Neural cell (in vitro differentiated cells): Measurements from ENCODE around the gene SLAMF1. TPM values are rescaled to one million over a fixed set of nuclear protein-coding genes. Genes with fewer than 3 reads are reported as not detected.

Experiments
- H2AFZ ChIP-seq: fragments of 200-600, 300-800 bp; sonication (generic), shearing (Covaris generic); 2 replicates; pipeline ENCODE4 v1.6.0; 2014; ENCODE audit warnings: low read depth, mild to moderate bottlenecking, antibody characterized with exemption, low read length, moderate library complexity
- H3F3A ChIP-seq: fragments of 200-600 bp; shearing (Covaris generic); 2 replicates; pipeline ENCODE4 v1.6.1; 2016; ENCODE audit warnings: mild to moderate bottlenecking, moderate library complexity, mixed read lengths, antibody characterized with exemption, low read length; ENCODE audit not compliant: insufficient read depth, poor library complexity, severe bottlenecking
- H3K27ac ChIP-seq: fragments of 200-600, 300-800 bp; sonication (generic), shearing (Covaris generic); 2 replicates; pipeline ENCODE4 v1.5.1; 2014; ENCODE audit warnings: mild to moderate bottlenecking, low read length, moderate library complexity
- H3K27me3 ChIP-seq: fragments of 300-800, 200-600 bp; sonication (generic), shearing (Covaris generic); 2 replicates; pipeline ENCODE4 v1.6.0; 2014; ENCODE audit warnings: mild to moderate bottlenecking, low read depth, low read length, moderate library complexity; ENCODE audit not compliant: insufficient read depth
- H3K36me3 ChIP-seq: fragments of 300-800, 200-600 bp; sonication (generic), shearing (Covaris generic); 2 replicates; pipeline ENCODE4 v1.5.1; 2014; ENCODE audit warnings: mild to moderate bottlenecking, antibody characterized with exemption, low read length, moderate library complexity; ENCODE audit not compliant: insufficient read depth
- H3K4me2 ChIP-seq: fragments of 300-800, 200-600 bp; sonication (generic), shearing (Covaris generic); 2 replicates; pipeline ENCODE4 v1.6.0; 2014; ENCODE audit warnings: mild to moderate bottlenecking, low read length
- H3K4me3 ChIP-seq: fragments of 300-800, 200-600 bp; sonication (generic), shearing (Covaris generic); 2 replicates; pipeline ENCODE4 v1.5.1; 2014; ENCODE audit warnings: mild to moderate bottlenecking, low read length, moderate library complexity
- H3K79me2 ChIP-seq: fragments of 200-600 bp; shearing (Covaris generic); replicated peaks from 2 replicates; pipeline ENCODE4 v1.6.0; 2014; ENCODE audit warnings: mild to moderate bottlenecking, low read length, moderate library complexity; ENCODE audit not compliant: insufficient read depth
- H3K9ac ChIP-seq: fragments of 300-800, 200-600 bp; sonication (generic), shearing (Covaris generic); 2 replicates; pipeline ENCODE4 v1.6.1; 2016; ENCODE audit warnings: mild to moderate bottlenecking, low read length, mixed read lengths
- H3K9me2 ChIP-seq: fragments of 200-600 bp; shearing (Covaris generic); 2 replicates; pipeline ENCODE4 v1.6.1; 2016; ENCODE audit warnings: mild to moderate bottlenecking, low read length, mixed read lengths; ENCODE audit not compliant: insufficient read depth
- H3K9me3 ChIP-seq: fragments of 200-600, 300-800 bp; sonication (generic), shearing (Covaris generic); 2 replicates; pipeline ENCODE4 v1.6.1; 2016; ENCODE audit warnings: mild to moderate bottlenecking, mixed run types, low read length, moderate library complexity, mixed read lengths
- H4K20me1 ChIP-seq: fragments of 200-600 bp; shearing (Covaris generic); 2 replicates; pipeline ENCODE4 v1.6.1; 2016; ENCODE audit warnings: mild to moderate bottlenecking, mixed run types; ENCODE audit not compliant: insufficient read depth
- EP300 ChIP-seq: fragments of 450-650 bp; conservative IDR thresholded peaks from 2 replicates; pipeline ENCODE4 v1.6.1; 2014; ENCODE audit warnings: antibody characterized with exemption, mild to moderate bottlenecking, moderate library complexity; ENCODE audit not compliant: poor library complexity, severe bottlenecking
- EZH2 ChIP-seq: fragments of 200-600, 300-800 bp; shearing (Covaris generic), sonication (generic); IDR thresholded peaks from 2 replicates; pipeline ENCODE4 v1.6.1; 2014; ENCODE audit warnings: antibody characterized with exemption, low read length, borderline replicate concordance, mild to moderate bottlenecking; ENCODE audit not compliant: insufficient read depth, poor library complexity, severe bottlenecking
- MXI1 ChIP-seq: fragments of 450-650 bp; conservative IDR thresholded peaks from 2 replicates; pipeline ENCODE4 v1.6.1; 2014; ENCODE audit warnings: antibody characterized with exemption, mild to moderate bottlenecking; ENCODE audit not compliant: poor library complexity, severe bottlenecking
- POLR2AphosphoS5 ChIP-seq: IDR thresholded peaks from 2 replicates; pipeline ENCODE4 v1.6.1; 2012
- RAD21 ChIP-seq: fragments of 450-650 bp; conservative IDR thresholded peaks from 2 replicates; pipeline ENCODE4 v1.6.1; 2014; ENCODE audit warnings: antibody characterized with exemption, mild to moderate bottlenecking, moderate library complexity
- SMC3 ChIP-seq: fragments of 450-650 bp; conservative IDR thresholded peaks from 2 replicates; pipeline ENCODE4 v1.6.1; 2014; ENCODE audit warnings: antibody characterized with exemption, mild to moderate bottlenecking, moderate library complexity; ENCODE audit not compliant: poor library complexity
- TAF1 ChIP-seq: IDR thresholded peaks from 2 replicates; pipeline ENCODE4 v1.6.1; 2012; ENCODE audit warnings: low read depth
- polyA plus RNA-seq: library from polyadenylated mRNA; depleted of rRNA; stranded (reverse); fragments of >200 nt; gene quantifications from 2 replicates; pipeline ENCODE4 v1.2.3, GENCODE V29; 2014
- TF ChIP-seq, protein P1 (sequence below): IDR thresholded peaks from 2 replicates; pipeline ENCODE4 v1.6.1; 2012; ENCODE audit warnings: borderline replicate concordance
- TF ChIP-seq, protein P2 (sequence below): fragments of 450-650 bp; IDR thresholded peaks from 2 replicates; pipeline ENCODE4 v1.5.1; 2014; ENCODE audit warnings: antibody characterized with exemption, mild to moderate bottlenecking, moderate library complexity; ENCODE audit not compliant: poor library complexity, severe bottlenecking

The SLAMF1 gene
- polyA plus RNA-seq, 1 donor from 2014 or later, result not detected

DNA sequence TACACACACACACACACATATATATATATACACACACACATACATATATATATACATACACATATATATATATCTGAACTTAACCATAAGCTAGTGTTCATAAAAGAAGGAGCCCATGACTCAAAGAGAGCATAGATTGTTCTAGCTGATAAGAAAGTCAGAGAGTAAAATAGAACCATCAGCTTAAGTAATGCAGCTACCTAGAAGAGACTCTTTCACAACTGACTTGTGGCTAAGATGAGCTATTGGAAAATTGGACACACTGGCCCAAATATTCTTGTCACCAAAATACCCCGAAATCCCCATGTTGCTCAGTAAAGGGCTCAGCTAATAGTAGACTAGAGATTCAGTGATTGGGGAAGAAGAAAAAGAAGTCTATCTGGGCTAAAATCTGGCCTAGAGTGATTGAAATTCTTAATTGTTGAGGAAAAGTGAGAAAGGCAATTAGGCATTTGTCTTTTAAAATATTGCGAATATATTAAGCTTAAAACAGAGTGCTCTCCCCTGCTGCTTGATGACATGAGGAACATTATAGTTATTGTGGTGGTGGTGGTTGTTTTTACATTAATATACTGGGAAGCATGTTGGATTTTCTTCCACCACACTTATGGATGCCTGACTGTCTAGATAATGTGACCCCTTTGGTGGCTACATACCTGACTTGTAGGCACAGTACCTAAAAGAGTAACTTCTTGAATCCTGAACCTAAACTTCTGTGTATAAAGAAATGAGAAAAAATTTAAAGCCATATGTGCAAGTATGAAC is 6.3 kb downstream of the SLAMF1 start:
- no peaks in the 10 kb centered on the region for H3K36me3 ChIP-seq
- H3K79me2 ChIP-seq, result no peaks in the 10 kb centered on the region
- H2AFZ ChIP-seq, result no peak overlapping the region
- H3F3A ChIP-seq, result no peaks in the 10 kb centered on the region
- no peaks in the 10 kb centered on the region for H3K9me2 ChIP-seq
- no peak overlapping the region for H3K4me2 ChIP-seq
- no peaks in the 10 kb centered on the region for H4K20me1 ChIP-seq
- no peak for TF ChIP-seq EP300
- TF ChIP-seq, protein P1, sequence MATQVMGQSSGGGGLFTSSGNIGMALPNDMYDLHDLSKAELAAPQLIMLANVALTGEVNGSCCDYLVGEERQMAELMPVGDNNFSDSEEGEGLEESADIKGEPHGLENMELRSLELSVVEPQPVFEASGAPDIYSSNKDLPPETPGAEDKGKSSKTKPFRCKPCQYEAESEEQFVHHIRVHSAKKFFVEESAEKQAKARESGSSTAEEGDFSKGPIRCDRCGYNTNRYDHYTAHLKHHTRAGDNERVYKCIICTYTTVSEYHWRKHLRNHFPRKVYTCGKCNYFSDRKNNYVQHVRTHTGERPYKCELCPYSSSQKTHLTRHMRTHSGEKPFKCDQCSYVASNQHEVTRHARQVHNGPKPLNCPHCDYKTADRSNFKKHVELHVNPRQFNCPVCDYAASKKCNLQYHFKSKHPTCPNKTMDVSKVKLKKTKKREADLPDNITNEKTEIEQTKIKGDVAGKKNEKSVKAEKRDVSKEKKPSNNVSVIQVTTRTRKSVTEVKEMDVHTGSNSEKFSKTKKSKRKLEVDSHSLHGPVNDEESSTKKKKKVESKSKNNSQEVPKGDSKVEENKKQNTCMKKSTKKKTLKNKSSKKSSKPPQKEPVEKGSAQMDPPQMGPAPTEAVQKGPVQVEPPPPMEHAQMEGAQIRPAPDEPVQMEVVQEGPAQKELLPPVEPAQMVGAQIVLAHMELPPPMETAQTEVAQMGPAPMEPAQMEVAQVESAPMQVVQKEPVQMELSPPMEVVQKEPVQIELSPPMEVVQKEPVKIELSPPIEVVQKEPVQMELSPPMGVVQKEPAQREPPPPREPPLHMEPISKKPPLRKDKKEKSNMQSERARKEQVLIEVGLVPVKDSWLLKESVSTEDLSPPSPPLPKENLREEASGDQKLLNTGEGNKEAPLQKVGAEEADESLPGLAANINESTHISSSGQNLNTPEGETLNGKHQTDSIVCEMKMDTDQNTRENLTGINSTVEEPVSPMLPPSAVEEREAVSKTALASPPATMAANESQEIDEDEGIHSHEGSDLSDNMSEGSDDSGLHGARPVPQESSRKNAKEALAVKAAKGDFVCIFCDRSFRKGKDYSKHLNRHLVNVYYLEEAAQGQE, result no peak
- TF ChIP-seq SMC3, result no peak
- no peak for TF ChIP-seq EZH2
- no peak for TF ChIP-seq TAF1
- TF ChIP-seq RAD21, result no peak
- TF ChIP-seq MXI1, result no peak
- TF ChIP-seq POLR2AphosphoS5, result no peak
- TF ChIP-seq, protein P2, sequence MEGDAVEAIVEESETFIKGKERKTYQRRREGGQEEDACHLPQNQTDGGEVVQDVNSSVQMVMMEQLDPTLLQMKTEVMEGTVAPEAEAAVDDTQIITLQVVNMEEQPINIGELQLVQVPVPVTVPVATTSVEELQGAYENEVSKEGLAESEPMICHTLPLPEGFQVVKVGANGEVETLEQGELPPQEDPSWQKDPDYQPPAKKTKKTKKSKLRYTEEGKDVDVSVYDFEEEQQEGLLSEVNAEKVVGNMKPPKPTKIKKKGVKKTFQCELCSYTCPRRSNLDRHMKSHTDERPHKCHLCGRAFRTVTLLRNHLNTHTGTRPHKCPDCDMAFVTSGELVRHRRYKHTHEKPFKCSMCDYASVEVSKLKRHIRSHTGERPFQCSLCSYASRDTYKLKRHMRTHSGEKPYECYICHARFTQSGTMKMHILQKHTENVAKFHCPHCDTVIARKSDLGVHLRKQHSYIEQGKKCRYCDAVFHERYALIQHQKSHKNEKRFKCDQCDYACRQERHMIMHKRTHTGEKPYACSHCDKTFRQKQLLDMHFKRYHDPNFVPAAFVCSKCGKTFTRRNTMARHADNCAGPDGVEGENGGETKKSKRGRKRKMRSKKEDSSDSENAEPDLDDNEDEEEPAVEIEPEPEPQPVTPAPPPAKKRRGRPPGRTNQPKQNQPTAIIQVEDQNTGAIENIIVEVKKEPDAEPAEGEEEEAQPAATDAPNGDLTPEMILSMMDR, result no peak
- no peaks in the 10 kb centered on the region for H3K9me3 ChIP-seq
- H3K27ac ChIP-seq, result no peak overlapping the region
- no peak overlapping the region for H3K9ac ChIP-seq
- no peaks in the 10 kb centered on the region for H3K27me3 ChIP-seq
- no peak overlapping the region for H3K4me3 ChIP-seq

- H4K20me1 ChIP-seq, result no peaks in the 10 kb centered on the region
- H3K4me3 ChIP-seq, result no peak overlapping the region
- H3K9ac ChIP-seq, result no peak overlapping the region
- no peaks in the 10 kb centered on the region for H3K27me3 ChIP-seq
- no peaks in the 10 kb centered on the region for H3K79me2 ChIP-seq
- no peaks in the 10 kb centered on the region for H3K9me2 ChIP-seq
- H3F3A ChIP-seq, result no peaks in the 10 kb centered on the region
- TF ChIP-seq EZH2 (no peak), SMC3 (no peak), MXI1 (no peak), RAD21 (no peak), EP300 (no peak), TAF1 (no peak)
- TF ChIP-seq, protein P2, result no peak
- TF ChIP-seq, protein P1, result no peak
- no peak overlapping the region for H3K27ac ChIP-seq
- H3K4me2 ChIP-seq, result no peak overlapping the region
- H2AFZ ChIP-seq, result no peak overlapping the region
- H3K9me3 ChIP-seq, result no peaks in the 10 kb centered on the region
- H3K36me3 ChIP-seq, result no peaks in the 10 kb centered on the region
Observed at GRCh38 chr1:160639652-160640051, 7.2 kb downstream of the SLAMF1 start.
